ENCODE data around the gene ALG14.
"Not testable (repeated sequence)": the region's sequence is repeated elsewhere in the genome, so short reads cannot be mapped to it uniquely, and the experiment has no call there.

Gene ALG14

DNA sequence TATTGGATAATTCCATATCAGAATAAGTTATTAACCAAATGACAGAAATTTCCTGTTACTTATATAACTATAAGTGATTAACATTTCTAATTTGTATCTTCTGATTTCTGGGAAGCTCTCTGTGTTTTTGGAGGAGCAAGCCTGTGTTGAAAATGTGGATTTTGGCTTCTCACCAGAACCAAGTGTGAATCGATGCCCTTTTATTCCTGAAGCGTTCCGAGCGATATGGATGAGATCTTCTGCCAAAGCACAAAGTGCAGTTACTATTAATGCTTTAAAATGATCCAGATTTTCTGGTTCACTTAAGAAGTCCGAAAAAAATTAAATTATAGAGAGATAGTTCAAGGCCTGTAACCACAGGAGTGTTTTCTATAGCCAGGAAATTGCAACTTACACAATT lies 22.8 kb downstream of the ALG14 start:
- DNase-seq (no peak), ATAC-seq (ENCODE audit: insufficient read depth, low read depth) (no peak)
- Histone ChIP-seq H3K27me3 (ENCODE audit: insufficient read depth, low read length, poor library complexity) (no peaks in the 10 kb centered on the region), H2AFZ (ENCODE audit: low read depth, low read length) (no peak overlapping the region), H3K4me3 (ENCODE audit: low read depth in 1 of 2, low read length in 2 of 2) (no peak overlapping the region), H3K4me2 (ENCODE audit: insufficient read depth, low read length) (no peak overlapping the region), H3K9ac (ENCODE audit: low read depth, low read length) (no peak overlapping the region), H3K36me3 (ENCODE audit: insufficient read depth, low read length) (no peaks in the 10 kb centered on the region), H3K79me2 (ENCODE audit: insufficient read depth, low read length) (no peaks in the 10 kb centered on the region), H3K9me3 (ENCODE audit: insufficient read depth, low read length, severe bottlenecking) (no peaks in the 10 kb centered on the region), H4K20me1 (ENCODE audit: insufficient read depth, low read length) (no peaks in the 10 kb centered on the region), H3K4me1 (ENCODE audit: insufficient read depth, low read length) (no peaks in the 10 kb centered on the region), H3K27ac (ENCODE audit: low read length) (no peak overlapping the region)
- TF ChIP-seq EZH2 (IDR thresholded peaks at IDR 0.05; ENCODE audit: borderline replicate concordance, low read depth, low read length, severe bottlenecking) = no peak
- TF ChIP-seq, protein P1, sequence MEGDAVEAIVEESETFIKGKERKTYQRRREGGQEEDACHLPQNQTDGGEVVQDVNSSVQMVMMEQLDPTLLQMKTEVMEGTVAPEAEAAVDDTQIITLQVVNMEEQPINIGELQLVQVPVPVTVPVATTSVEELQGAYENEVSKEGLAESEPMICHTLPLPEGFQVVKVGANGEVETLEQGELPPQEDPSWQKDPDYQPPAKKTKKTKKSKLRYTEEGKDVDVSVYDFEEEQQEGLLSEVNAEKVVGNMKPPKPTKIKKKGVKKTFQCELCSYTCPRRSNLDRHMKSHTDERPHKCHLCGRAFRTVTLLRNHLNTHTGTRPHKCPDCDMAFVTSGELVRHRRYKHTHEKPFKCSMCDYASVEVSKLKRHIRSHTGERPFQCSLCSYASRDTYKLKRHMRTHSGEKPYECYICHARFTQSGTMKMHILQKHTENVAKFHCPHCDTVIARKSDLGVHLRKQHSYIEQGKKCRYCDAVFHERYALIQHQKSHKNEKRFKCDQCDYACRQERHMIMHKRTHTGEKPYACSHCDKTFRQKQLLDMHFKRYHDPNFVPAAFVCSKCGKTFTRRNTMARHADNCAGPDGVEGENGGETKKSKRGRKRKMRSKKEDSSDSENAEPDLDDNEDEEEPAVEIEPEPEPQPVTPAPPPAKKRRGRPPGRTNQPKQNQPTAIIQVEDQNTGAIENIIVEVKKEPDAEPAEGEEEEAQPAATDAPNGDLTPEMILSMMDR (IDR thresholded peaks at IDR 0.05; ENCODE audit: borderline replicate concordance, extremely low read depth, low read length, poor library complexity, severe bottlenecking) = no peak

DNA sequence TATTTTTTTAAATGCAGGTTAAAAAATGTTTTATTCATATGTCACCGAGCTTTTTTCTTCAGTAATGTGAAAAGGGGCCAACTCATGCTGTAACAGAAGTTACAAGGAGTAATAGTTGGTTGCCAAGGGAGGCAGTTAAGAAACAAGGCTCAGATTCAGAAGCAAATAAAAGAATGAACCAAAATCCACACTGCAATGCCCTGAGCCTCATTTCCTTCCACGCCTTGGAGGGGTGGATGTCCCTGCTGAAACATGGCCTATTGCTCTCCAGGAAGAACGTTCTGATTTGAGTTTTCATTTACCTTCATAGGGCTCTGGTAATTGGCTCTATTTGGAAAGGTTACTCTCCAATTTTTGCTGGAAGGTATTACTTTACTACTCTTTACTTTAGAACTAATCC lies 24.4 kb downstream of the ALG14 start:
- Histone ChIP-seq H3K79me2 (ENCODE audit: insufficient read depth, low read length) (no peaks in the 10 kb centered on the region), H4K20me1 (ENCODE audit: insufficient read depth, low read length) (no peaks in the 10 kb centered on the region), H3K9me3 (ENCODE audit: insufficient read depth, low read length, severe bottlenecking) (no peaks in the 10 kb centered on the region), H2AFZ (ENCODE audit: low read depth, low read length) (no peak overlapping the region), H3K36me3 (ENCODE audit: insufficient read depth, low read length) (no peaks in the 10 kb centered on the region), H3K4me1 (ENCODE audit: insufficient read depth, low read length) (peaks cover under 1% of the 10 kb centered on the region; the same call in 1 of the 2 replicates), H3K27me3 (ENCODE audit: insufficient read depth, low read length, poor library complexity) (no peaks in the 10 kb centered on the region), H3K9ac (ENCODE audit: low read depth, low read length) (no peak overlapping the region), H3K4me2 (ENCODE audit: insufficient read depth, low read length) (no peak overlapping the region), H3K27ac (ENCODE audit: low read length) (no peak overlapping the region), H3K4me3 (ENCODE audit: low read depth in 1 of 2, low read length in 2 of 2) (no peak overlapping the region)
- no peak for DNase-seq
- ATAC-seq (ENCODE audit: insufficient read depth, low read depth) = no peak
- TF ChIP-seq, protein P1 (IDR thresholded peaks at IDR 0.05; ENCODE audit: borderline replicate concordance, extremely low read depth, low read length, poor library complexity, severe bottlenecking) = no peak
- TF ChIP-seq EZH2 (IDR thresholded peaks at IDR 0.05; ENCODE audit: borderline replicate concordance, low read depth, low read length, severe bottlenecking) = no peak

- DNase-seq; H3K36me3 ChIP-seq (ENCODE audit: insufficient read depth, low read length); H4K20me1 ChIP-seq (ENCODE audit: insufficient read depth, low read length); H3K4me2 ChIP-seq (ENCODE audit: insufficient read depth, low read length); ATAC-seq (ENCODE audit: insufficient read depth, low read depth); H3K9me3 ChIP-seq (ENCODE audit: insufficient read depth, low read length, severe bottlenecking); H3K4me3 ChIP-seq (ENCODE audit: low read depth in 1 of 2, low read length in 2 of 2); H3K27ac ChIP-seq (ENCODE audit: low read length); H3K79me2 ChIP-seq (ENCODE audit: insufficient read depth, low read length); H2AFZ ChIP-seq (ENCODE audit: low read depth, low read length); H3K9ac ChIP-seq (ENCODE audit: low read depth, low read length); H3K4me1 ChIP-seq (ENCODE audit: insufficient read depth, low read length); H3K27me3 ChIP-seq (ENCODE audit: insufficient read depth, low read length, poor library complexity): not testable (repeated sequence)
These were observed 25.1 kb downstream of the ALG14 start for GRCh38 chr1:95047624-95048023.

GRCh38 chr1:95046359-95046758 lies 26.4 kb downstream of the ALG14 start:
- Histone ChIP-seq H3K27ac (ENCODE audit: low read length) (no peak overlapping the region), H3K27me3 (ENCODE audit: insufficient read depth, low read length, poor library complexity) (no peaks in the 10 kb centered on the region), H3K9me3 (ENCODE audit: insufficient read depth, low read length, severe bottlenecking) (no peaks in the 10 kb centered on the region), H4K20me1 (ENCODE audit: insufficient read depth, low read length) (no peaks in the 10 kb centered on the region), H3K36me3 (ENCODE audit: insufficient read depth, low read length) (no peaks in the 10 kb centered on the region), H2AFZ (ENCODE audit: low read depth, low read length) (no peak overlapping the region), H3K4me3 (ENCODE audit: low read depth in 1 of 2, low read length in 2 of 2) (no peak overlapping the region), H3K4me1 (ENCODE audit: insufficient read depth, low read length) (peaks cover 4% of the 10 kb centered on the region; the same call in 1 of the 2 replicates), H3K79me2 (ENCODE audit: insufficient read depth, low read length) (no peaks in the 10 kb centered on the region), H3K9ac (ENCODE audit: low read depth, low read length) (no peak overlapping the region), H3K4me2 (ENCODE audit: insufficient read depth, low read length) (no peak overlapping the region)
- DNase-seq (no peak), ATAC-seq (ENCODE audit: insufficient read depth, low read depth) (no peak)
- TF ChIP-seq, protein P1 (IDR thresholded peaks at IDR 0.05; ENCODE audit: borderline replicate concordance, extremely low read depth, low read length, poor library complexity, severe bottlenecking) = no peak

All from DND-41 (cell line).